Effector memory CD4-positive, alpha-beta T cell (primary cell): ENCODE data around the gene AWAT2.
"Not testable (repeated sequence)": the region's sequence is repeated elsewhere in the genome, so short reads cannot be mapped to it uniquely, and the experiment has no call there.

Experiments
- DNase-seq, 3 donors: peaks; one replicate each; pipeline ENCODE4 v3.0.0-alpha.2; 2020
- H3K27ac ChIP-seq: 2 replicates; pipeline ENCODE4 v1.7.0; 2013; ENCODE audit warnings: mild to moderate bottlenecking, low read length, moderate library complexity; ENCODE audit not compliant: insufficient read depth, poor library complexity, severe bottlenecking
- H3K27me3 ChIP-seq: replicated peaks from 2 replicates; pipeline ENCODE4 v1.7.0; 2013; ENCODE audit warnings: mild to moderate bottlenecking, low read length; ENCODE audit not compliant: insufficient read depth, control insufficient read depth, poor library complexity, severe bottlenecking
- H3K36me3 ChIP-seq: 2 replicates; pipeline ENCODE4 v1.7.0; 2013; ENCODE audit warnings: mild to moderate bottlenecking, low read length, moderate library complexity; ENCODE audit not compliant: control insufficient read depth, insufficient read depth
- H3K4me1 ChIP-seq: 2 replicates; pipeline ENCODE4 v1.7.0; 2013; ENCODE audit warnings: low read length, mild to moderate bottlenecking; ENCODE audit not compliant: control insufficient read depth, insufficient read depth, poor library complexity, severe bottlenecking
- H3K4me3 ChIP-seq: 2 replicates; pipeline ENCODE4 v1.7.0; 2013; ENCODE audit warnings: low read length, low read depth, mild to moderate bottlenecking; ENCODE audit not compliant: insufficient read depth, poor library complexity, severe bottlenecking
- H3K9me3 ChIP-seq: 2 replicates; pipeline ENCODE4 v1.7.0; 2013; ENCODE audit warnings: mild to moderate bottlenecking, low read length, moderate library complexity; ENCODE audit not compliant: control insufficient read depth

The AWAT2 gene

GRCh38 chrX:70001708-70002341 is 47.9 kb downstream of the AWAT2 start:
- Histone ChIP-seq H3K9me3 (no peaks in the 10 kb centered on the region), H3K27ac (no peak overlapping the region), H3K36me3 (no peaks in the 10 kb centered on the region), H3K27me3 (no peaks in the 10 kb centered on the region), H3K4me3 (no peak overlapping the region), H3K4me1 (no peaks in the 10 kb centered on the region)
- no peak for DNase-seq

- no peaks in the 10 kb centered on the region for H3K27me3 ChIP-seq
- H3K27ac ChIP-seq, result no peak overlapping the region
- no peaks in the 10 kb centered on the region for H3K9me3 ChIP-seq
- H3K4me3 ChIP-seq, result no peak overlapping the region
- no peak for DNase-seq
- no peaks in the 10 kb centered on the region for H3K4me1 ChIP-seq
- no peaks in the 10 kb centered on the region for H3K36me3 ChIP-seq
These were observed 48.5 kb downstream of the AWAT2 start for GRCh38 chrX:70001269-70001668.

GRCh38 chrX:69998299-69998698 is 51.4 kb downstream of the AWAT2 start:
- not testable (repeated sequence) for H3K9me3 ChIP-seq, H3K36me3 ChIP-seq, H3K27ac ChIP-seq, H3K4me3 ChIP-seq, H3K4me1 ChIP-seq, H3K27me3 ChIP-seq, DNase-seq

GRCh38 chrX:69996113-69996468 is 53.6 kb downstream of the AWAT2 start:
- H3K27ac ChIP-seq, result no peak overlapping the region
- no peaks in the 10 kb centered on the region for H3K27me3 ChIP-seq
- no peaks in the 10 kb centered on the region for H3K36me3 ChIP-seq
- H3K9me3 ChIP-seq, result no peaks in the 10 kb centered on the region
- no peaks in the 10 kb centered on the region for H3K4me1 ChIP-seq
- H3K4me3 ChIP-seq, result no peak overlapping the region
- no peak for DNase-seq

- no peaks in the 10 kb centered on the region for H3K27me3 ChIP-seq
- no peak overlapping the region for H3K4me3 ChIP-seq
- no peaks in the 10 kb centered on the region for H3K9me3 ChIP-seq
- H3K4me1 ChIP-seq, result no peaks in the 10 kb centered on the region
- no peak for DNase-seq
- H3K27ac ChIP-seq, result no peak overlapping the region
- no peaks in the 10 kb centered on the region for H3K36me3 ChIP-seq
These were observed 54.2 kb downstream of the AWAT2 start for GRCh38 chrX:69995362-69996112.

GRCh38 chrX:69993494-69993893 is 56.2 kb downstream of the AWAT2 start:
- no peaks in the 10 kb centered on the region for H3K9me3 ChIP-seq
- no peaks in the 10 kb centered on the region for H3K27me3 ChIP-seq
- no peak overlapping the region for H3K4me3 ChIP-seq
- H3K4me1 ChIP-seq, result no peaks in the 10 kb centered on the region
- no peak for DNase-seq
- no peaks in the 10 kb centered on the region for H3K36me3 ChIP-seq
- H3K27ac ChIP-seq, result no peak overlapping the region

- DNase-seq, result no peak
- Histone ChIP-seq H3K27me3 (no peaks in the 10 kb centered on the region), H3K9me3 (no peaks in the 10 kb centered on the region), H3K4me3 (no peak overlapping the region), H3K27ac (no peak overlapping the region), H3K36me3 (no peaks in the 10 kb centered on the region), H3K4me1 (no peaks in the 10 kb centered on the region)
These were observed 58.1 kb downstream of the AWAT2 start for GRCh38 chrX:69991685-69992084.
